OCI-LY1 (cell line): ENCODE results near the gene CD6.

Experiments
- CTCF ChIP-seq: fragments of 200-600 bp; sonication (generic), shearing (Covaris generic); IDR thresholded peaks from 2 replicates; pipeline ENCODE4 v1.5.1; 2017; ENCODE audit warnings: mild to moderate bottlenecking, antibody characterized with exemption, low read length, moderate library complexity, mixed read lengths
- EZH2 ChIP-seq: fragments of 200-600 bp; sonication (generic), shearing (Covaris generic); IDR thresholded peaks from 2 replicates; pipeline ENCODE4 v1.8.0; 2017; ENCODE audit warnings: borderline replicate concordance, mixed run types, mild to moderate bottlenecking, antibody characterized with exemption, low read length, moderate library complexity, mixed read lengths

DNA sequence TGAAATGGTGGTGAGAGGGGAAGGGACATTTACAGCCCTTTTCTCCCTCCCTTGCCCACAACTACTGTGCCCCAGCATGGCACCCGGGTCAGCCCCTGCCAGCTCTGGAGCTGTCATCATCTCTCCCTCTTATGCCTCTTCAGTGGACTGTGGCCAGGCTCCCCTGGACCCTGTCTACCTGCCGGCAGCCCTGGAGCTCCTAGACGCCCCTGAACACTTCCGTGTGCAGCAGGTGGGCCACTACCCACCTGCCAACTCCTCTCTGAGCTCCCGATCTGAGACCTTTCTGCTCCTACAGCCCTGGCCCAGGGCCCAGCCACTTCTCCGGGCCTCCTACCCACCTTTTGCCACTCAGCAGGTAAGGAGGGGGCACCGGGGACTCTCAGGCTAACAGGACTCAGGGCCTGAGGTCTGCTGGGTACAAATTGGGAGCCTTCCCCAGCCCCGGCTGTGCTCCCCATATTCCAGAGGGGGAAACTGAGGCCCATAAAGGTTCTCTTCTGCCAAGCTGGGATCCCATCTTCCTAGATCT lies 44.4 kb upstream of the CD6 start:
- TF ChIP-seq CTCF = no peak
- no peak for TF ChIP-seq EZH2
